ENCODE measurements around the gene CES2. TPM values are rescaled to one million over a fixed set of nuclear protein-coding genes. Genes with fewer than 3 reads are reported as not detected.

CES2 gene
- total RNA-seq, 4 donors from 2014 or later: 49.7 to 69.4 (median 53.6) TPM

- Histone ChIP-seq H3K4me1 (peaks cover 59 to 84% of the 10 kb centered on the region in 2 donors), H3K36me3 (no peaks in the 10 kb centered on the region), H3K4me3 (replicated peaks in 1 of 3) (no peak overlapping the region), H3K27me3 (no peaks in the 10 kb centered on the region), H3K9me3 (no peaks in the 10 kb centered on the region), H3K27ac (peak overlapping the region; percentile 89 to 98 (median 96))
- TF ChIP-seq POLR2A (IDR thresholded peaks at IDR 0.05) (no peak), CTCF (IDR thresholded peaks at IDR 0.05) (no peak)
- 92 to 97% methylated on average over 2 of the region's 2 CpGs for WGBS, 2 donors
- DNase-seq: no peak
- intact Hi-C loops (cut with DNase I): loop anchor here (10.0 kb wide), 1 partner anchor 286 kb away; the partner anchor contains the start of gene MATCAP1
Observed at GRCh38 chr16:66898933-66899309, 36.4 kb upstream of the CES2 start.

- H3K9me3 ChIP-seq: no peaks in the 10 kb centered on the region
- DNase-seq: peak in 1 of 2 donors; percentile 38
- WGBS, 2 donors: 79 to 83% methylated on average over 6 of the region's 6 CpGs
- H3K27me3 ChIP-seq: no peaks in the 10 kb centered on the region
- H3K27ac ChIP-seq: peak overlapping the region; percentile 89 to 98 (median 96)
- peaks cover 61 to 89% of the 10 kb centered on the region in 2 donors for H3K4me1 ChIP-seq
- intact Hi-C loops (cut with DNase I): loop anchor here (10.0 kb wide), 1 partner anchor 285 kb away; the partner anchor contains the start of gene MATCAP1
- no peaks in the 10 kb centered on the region for H3K36me3 ChIP-seq
- H3K4me3 ChIP-seq (replicated peaks in 1 of 3): no peak overlapping the region
- TF ChIP-seq POLR2A (IDR thresholded peaks at IDR 0.05) (no peak), CTCF (IDR thresholded peaks at IDR 0.05) (no peak)
Observed at GRCh38 chr16:66899310-66899944, 35.9 kb upstream of the CES2 start.

- WGBS, 2 donors: 18 to 23% methylated on average over 6 to 8 of the region's 9 CpGs
- H3K4me1 ChIP-seq: peaks cover 68 to 96% of the 10 kb centered on the region in 2 donors
- no peak overlapping the region for H3K4me3 ChIP-seq (replicated peaks in 1 of 3)
- H3K9me3 ChIP-seq: no peaks in the 10 kb centered on the region
- H3K27ac ChIP-seq: peak overlapping the region; percentile 89 to 98 (median 96)
- intact Hi-C loops (cut with DNase I): loop anchor here (10.0 kb wide), 1 partner anchor 285 kb away; the partner anchor contains the start of gene MATCAP1
- peak; percentile 93 to 96 for DNase-seq
- H3K36me3 ChIP-seq: no peaks in the 10 kb centered on the region
- H3K27me3 ChIP-seq: no peaks in the 10 kb centered on the region
- TF ChIP-seq CTCF (IDR thresholded peaks at IDR 0.05) (no peak), POLR2A (IDR thresholded peaks at IDR 0.05) (peak; percentile 8 to 51)
Observed at GRCh38 chr16:66899945-66900710, 35.2 kb upstream of the CES2 start.

GRCh38 chr16:66900721-66901441 lies 34.4 kb upstream of the CES2 start:
- no peaks in the 10 kb centered on the region for H3K9me3 ChIP-seq
- 38 to 44% methylated on average over 4 to 7 of the region's 7 CpGs for WGBS, 2 donors
- DNase-seq: peak; percentile 79 to 84
- no peaks in the 10 kb centered on the region for H3K36me3 ChIP-seq
- intact Hi-C loops (cut with DNase I): no loop called here
- peaks cover 75 to 99% of the 10 kb centered on the region in 2 donors for H3K4me1 ChIP-seq
- TF ChIP-seq CTCF (IDR thresholded peaks at IDR 0.05) (no peak), POLR2A (IDR thresholded peaks at IDR 0.05) (peak in 1 of 2 donors; percentile 52)
- no peaks in the 10 kb centered on the region for H3K27me3 ChIP-seq
- peak overlapping the region; percentile 89 to 98 (median 96) for H3K27ac ChIP-seq
- H3K4me3 ChIP-seq (replicated peaks in 1 of 3): no peak overlapping the region

Data from thyroid gland (tissue), 4 donors.